K562 (cell line): ENCODE measurements around the gene FERMT3. TPM values are rescaled to one million over a fixed set of nuclear protein-coding genes. Genes with fewer than 3 reads are reported as not detected.

Experiments
- MAZ ChIP-seq, 2 experiments: fragments of 450-650 bp in 1 of 2; sonication (generic) in 1 of 2; formaldehyde crosslinking; IDR thresholded peaks in 1 of 2; conservative IDR thresholded peaks in 1 of 2; 2 replicates each; pipeline versions ENCODE4 v1.4.0 to v1.5.0; 2020; ENCODE audit warnings: mild to moderate bottlenecking in 1 of 2, missing genetic modification reagents in 1 of 2
- ZBTB40 ChIP-seq, 2 experiments: fragments of 450-650 bp in 1 of 2; sonication (generic) in 1 of 2; formaldehyde crosslinking in 1 of 2; IDR thresholded peaks; 2 replicates each; pipeline versions ENCODE4 v1.7.1 to v1.9.0; 2016 to 2022; ENCODE audit warnings: inconsistent platforms in 1 of 2, mild to moderate bottlenecking in 1 of 2, missing genetic modification reagents in 1 of 2
- polyA plus RNA-seq, 8 experiments: library from polyadenylated mRNA; depleted of rRNA in 4 of 8; stranded (reverse) in 5 of 8; unstranded in 3 of 8; fragments of >200 nt; fragmentation: Nextera tagmentation in 2 of 8; fragmentation: Illumina TruSeq in 1 of 8; extraction: Ambion mirVana in 2 of 8; extraction: Trizol in 1 of 8; gene quantifications; 2 replicates each; pipeline versions ENCODE4 v1.2.1 to v1.2.3, GENCODE V29; 2011 to 2014; ENCODE audit warnings: inconsistent platforms in 1 of 8, missing spikeins in 1 of 8
- total RNA-seq, 7 experiments: library from RNA; depleted of rRNA in 6 of 7; stranded (reverse); fragments of >200 nt in 6 of 7; fragmentation: Illumina TruSeq in 2 of 7; extraction: Trizol in 2 of 7; gene quantifications; 2 replicates each; pipeline versions ENCODE4 v1.2.1 to v1.2.3, GENCODE V29; 2011 to 2021; ENCODE audit warnings: low replicate concordance in 1 of 7

Gene FERMT3
- total and polyA plus RNA-seq, 9 of the 15 experiments (the other 6 are each of a cell fraction or from before 2014, with no cell fraction given) = 3.2 to 275 (median 79.7) TPM

GRCh38 chr11:64224151-64224890 is 17.8 kb downstream of the FERMT3 start (continued):
- no peak for TF ChIP-seq ZBTB40 (IDR thresholded peaks at IDR 0.05)
- TF ChIP-seq ZBTB40 (CRISPR knock-in tag; IDR thresholded peaks at IDR 0.05) = no peak
- peak in 1 of 2 experiments; percentile 55; a peak in 1 of 4 replicates for TF ChIP-seq MAZ (CRISPR knock-in tag; conservative IDR thresholded peaks at IDR 0.05 in 1 of 2, IDR thresholded peaks at IDR 0.05 in 1 of 2)
